Adipocyte (in vitro differentiated cells): ENCODE results near the gene ZNF28.
A peak's percentile ranks its signal among the peaks of the same experiment; 100 is the strongest.
"Not testable (repeated sequence)": the region's sequence is repeated elsewhere in the genome, so short reads cannot be mapped to it uniquely, and the experiment has no call there.

Experiments
- DNase-seq: peaks from one replicate; pipeline ENCODE4 v3.0.0-alpha.2; 2015; ENCODE audit warnings: low read depth
- H3K27me3 ChIP-seq: replicated peaks from 2 replicates; pipeline ENCODE4 v1.7.0; 2013; ENCODE audit warnings: mild to moderate bottlenecking, low read length, moderate library complexity; ENCODE audit not compliant: control insufficient read depth, insufficient read depth
- H3K36me3 ChIP-seq: 2 replicates; pipeline ENCODE4 v1.7.0; 2013; ENCODE audit warnings: low read length, mild to moderate bottlenecking, moderate library complexity; ENCODE audit not compliant: control insufficient read depth, insufficient read depth, severe bottlenecking
- H3K4me1 ChIP-seq: 2 replicates; pipeline ENCODE4 v1.7.0; 2013; ENCODE audit warnings: mild to moderate bottlenecking, low read length, moderate library complexity; ENCODE audit not compliant: control insufficient read depth, insufficient read depth
- H3K4me3 ChIP-seq: 2 replicates; pipeline ENCODE4 v1.7.0; 2013; ENCODE audit warnings: mild to moderate bottlenecking, low read length, moderate library complexity
- H3K9ac ChIP-seq: 2 replicates; pipeline ENCODE4 v1.7.0; 2013; ENCODE audit warnings: mild to moderate bottlenecking, low read length, moderate library complexity
- H3K9me3 ChIP-seq: 2 replicates; pipeline ENCODE4 v1.7.0; 2013; ENCODE audit warnings: mild to moderate bottlenecking, low read length, moderate library complexity; ENCODE audit not compliant: control insufficient read depth

Gene ZNF28

GRCh38 chr19:52823676-52824075, 2.2 kb upstream of the ZNF28 start:
- DNase-seq: no peak
- no peaks in the 10 kb centered on the region for H3K36me3 ChIP-seq
- no peaks in the 10 kb centered on the region for H3K9me3 ChIP-seq
- peaks cover 3% of the 10 kb centered on the region for H3K4me1 ChIP-seq
- no peak overlapping the region for H3K9ac ChIP-seq
- H3K4me3 ChIP-seq: no peak overlapping the region
- no peaks in the 10 kb centered on the region for H3K27me3 ChIP-seq

GRCh38 chr19:52820472-52821203, 795 bp downstream of the ZNF28 start:
- not testable (repeated sequence) for H3K27me3 ChIP-seq, H3K9me3 ChIP-seq, H3K4me1 ChIP-seq
- peak overlapping the region; percentile 86 for H3K9ac ChIP-seq
- H3K36me3 ChIP-seq: peaks cover 15% of the 10 kb centered on the region
- peak; percentile 62 for DNase-seq
- H3K4me3 ChIP-seq: peak overlapping the region; percentile 88

- peaks cover 49% of the 10 kb centered on the region for H3K36me3 ChIP-seq
- H3K4me3 ChIP-seq: no peak overlapping the region
- DNase-seq: no peak
- no peaks in the 10 kb centered on the region for H3K4me1 ChIP-seq
- peaks cover 33% of the 10 kb centered on the region for H3K9me3 ChIP-seq
- H3K9ac ChIP-seq: no peak overlapping the region
- H3K27me3 ChIP-seq: no peaks in the 10 kb centered on the region
Observed at GRCh38 chr19:52809801-52810200, 11.6 kb downstream of the ZNF28 start.

- H3K9ac ChIP-seq, H3K27me3 ChIP-seq, DNase-seq, H3K4me1 ChIP-seq: not testable (repeated sequence)
- H3K9me3 ChIP-seq: peaks cover 99% of the 10 kb centered on the region
- peaks cover 75% of the 10 kb centered on the region for H3K36me3 ChIP-seq
- peak overlapping the region; percentile 67 for H3K4me3 ChIP-seq
Observed at GRCh38 chr19:52799950-52800640, 21.3 kb downstream of the ZNF28 start.

GRCh38 chr19:52789440-52789839, 32.0 kb downstream of the ZNF28 start:
- no peak for DNase-seq

GRCh38 chr19:52786464-52787354, 34.7 kb downstream of the ZNF28 start, which contains the start of gene ZNF600:
Gene ZNF600 (minus strand): TSS chr19:52786791. CDS start chr19:52778888, 7,903 bp downstream.
- peak within 1 kb of the TSS; percentile 92 for H3K4me3 ChIP-seq
- not testable (repeated sequence) for H3K4me1 ChIP-seq, H3K9me3 ChIP-seq, H3K36me3 ChIP-seq, H3K27me3 ChIP-seq
- peak within 1 kb of the TSS; percentile 88 for H3K9ac ChIP-seq
- DNase-seq: peak; percentile 84

More at GRCh38 chr19:52789440-52789839, 32.0 kb downstream of the ZNF28 start:
- H3K36me3 ChIP-seq: no peaks in the 10 kb centered on the region
- peaks cover 3% of the 10 kb centered on the region for H3K4me1 ChIP-seq
- H3K4me3 ChIP-seq: no peak overlapping the region
- H3K9me3 ChIP-seq: peaks cover 11% of the 10 kb centered on the region
- no peaks in the 10 kb centered on the region for H3K27me3 ChIP-seq
- H3K9ac ChIP-seq: no peak overlapping the region

GRCh38 chr19:52786078-52786463, 35.4 kb downstream of the ZNF28 start:
- peaks cover 3% of the 10 kb centered on the region for H3K4me1 ChIP-seq
- DNase-seq: no peak
- peak overlapping the region; percentile 88 for H3K9ac ChIP-seq
- peak overlapping the region; percentile 92 for H3K4me3 ChIP-seq
- H3K9me3 ChIP-seq: no peaks in the 10 kb centered on the region
- no peaks in the 10 kb centered on the region for H3K36me3 ChIP-seq
- H3K27me3 ChIP-seq: no peaks in the 10 kb centered on the region

GRCh38 chr19:52785506-52785905, 35.9 kb downstream of the ZNF28 start:
- Histone ChIP-seq H3K9me3 (no peaks in the 10 kb centered on the region), H3K4me1 (peaks cover 3% of the 10 kb centered on the region), H3K9ac (no peak overlapping the region), H3K27me3 (no peaks in the 10 kb centered on the region), H3K36me3 (no peaks in the 10 kb centered on the region), H3K4me3 (peak overlapping the region; percentile 92)
- DNase-seq: no peak

GRCh38 chr19:52782864-52783263, 38.6 kb downstream of the ZNF28 start:
- H3K36me3 ChIP-seq, H3K9ac ChIP-seq, H3K4me3 ChIP-seq: not testable (repeated sequence)

GRCh38 chr19:52778811-52779210, 42.6 kb downstream of the ZNF28 start:
- no peaks in the 10 kb centered on the region for H3K9me3 ChIP-seq
- H3K27me3 ChIP-seq: no peaks in the 10 kb centered on the region
- no peak for DNase-seq
- no peaks in the 10 kb centered on the region for H3K4me1 ChIP-seq
- H3K36me3 ChIP-seq: peaks cover 8% of the 10 kb centered on the region
- H3K9ac ChIP-seq: no peak overlapping the region
- no peak overlapping the region for H3K4me3 ChIP-seq

More at GRCh38 chr19:52782864-52783263, 38.6 kb downstream of the ZNF28 start:
- not testable (repeated sequence) for DNase-seq, H3K9me3 ChIP-seq, H3K4me1 ChIP-seq, H3K27me3 ChIP-seq

- DNase-seq, H3K4me3 ChIP-seq, H3K27me3 ChIP-seq: not testable (repeated sequence)
Observed at GRCh38 chr19:52756447-52756846, 65.0 kb downstream of the ZNF28 start.

More at GRCh38 chr19:52756447-52756846, 65.0 kb downstream of the ZNF28 start:
- H3K36me3 ChIP-seq, H3K9ac ChIP-seq, H3K9me3 ChIP-seq, H3K4me1 ChIP-seq: not testable (repeated sequence)
